OCI-LY7 (cell line): ENCODE results near the gene CALD1.

Experiments used
- EZH2phosphoT487 ChIP-seq: fragments of 200-600 bp; sonication (generic); IDR thresholded peaks from 2 replicates; pipeline ENCODE4 v1.6.1; 2018; ENCODE audit warnings: low read depth, borderline replicate concordance, mild to moderate bottlenecking, mixed run types, antibody characterized with exemption, low read length, moderate library complexity, mixed read lengths
- TF ChIP-seq, protein P1 (sequence below): fragments of 200-600 bp; sonication (generic); conservative IDR thresholded peaks from 2 replicates; pipeline ENCODE4 v1.5.1; 2014; ENCODE audit warnings: mild to moderate bottlenecking, antibody characterized with exemption, low read length, moderate library complexity, mixed read lengths

DNA sequence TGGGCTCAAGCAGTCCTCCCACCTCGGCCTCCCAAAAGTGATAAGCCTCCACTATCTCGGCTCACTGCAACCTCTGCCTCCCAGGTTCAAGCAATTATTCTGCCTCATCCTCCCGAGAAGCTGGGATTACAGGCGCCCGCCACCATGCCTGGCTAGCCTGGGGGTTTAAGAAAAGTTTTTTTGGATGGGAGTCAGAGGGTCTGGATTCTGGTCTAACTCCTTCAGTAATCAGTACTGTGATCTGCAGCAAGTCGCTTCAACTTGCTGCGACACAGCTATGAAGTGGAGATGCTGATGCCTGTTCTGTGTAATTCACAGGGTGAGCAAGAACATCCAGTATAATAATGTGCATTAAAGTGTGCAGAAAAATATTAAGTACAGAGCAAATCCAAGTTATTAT is 118.5 kb downstream of the CALD1 start:
- TF ChIP-seq, protein P1, sequence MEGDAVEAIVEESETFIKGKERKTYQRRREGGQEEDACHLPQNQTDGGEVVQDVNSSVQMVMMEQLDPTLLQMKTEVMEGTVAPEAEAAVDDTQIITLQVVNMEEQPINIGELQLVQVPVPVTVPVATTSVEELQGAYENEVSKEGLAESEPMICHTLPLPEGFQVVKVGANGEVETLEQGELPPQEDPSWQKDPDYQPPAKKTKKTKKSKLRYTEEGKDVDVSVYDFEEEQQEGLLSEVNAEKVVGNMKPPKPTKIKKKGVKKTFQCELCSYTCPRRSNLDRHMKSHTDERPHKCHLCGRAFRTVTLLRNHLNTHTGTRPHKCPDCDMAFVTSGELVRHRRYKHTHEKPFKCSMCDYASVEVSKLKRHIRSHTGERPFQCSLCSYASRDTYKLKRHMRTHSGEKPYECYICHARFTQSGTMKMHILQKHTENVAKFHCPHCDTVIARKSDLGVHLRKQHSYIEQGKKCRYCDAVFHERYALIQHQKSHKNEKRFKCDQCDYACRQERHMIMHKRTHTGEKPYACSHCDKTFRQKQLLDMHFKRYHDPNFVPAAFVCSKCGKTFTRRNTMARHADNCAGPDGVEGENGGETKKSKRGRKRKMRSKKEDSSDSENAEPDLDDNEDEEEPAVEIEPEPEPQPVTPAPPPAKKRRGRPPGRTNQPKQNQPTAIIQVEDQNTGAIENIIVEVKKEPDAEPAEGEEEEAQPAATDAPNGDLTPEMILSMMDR: no peak
- no peak for TF ChIP-seq EZH2phosphoT487
